ENCODE results near the gene HIVEP3.

Gene HIVEP3

DNA sequence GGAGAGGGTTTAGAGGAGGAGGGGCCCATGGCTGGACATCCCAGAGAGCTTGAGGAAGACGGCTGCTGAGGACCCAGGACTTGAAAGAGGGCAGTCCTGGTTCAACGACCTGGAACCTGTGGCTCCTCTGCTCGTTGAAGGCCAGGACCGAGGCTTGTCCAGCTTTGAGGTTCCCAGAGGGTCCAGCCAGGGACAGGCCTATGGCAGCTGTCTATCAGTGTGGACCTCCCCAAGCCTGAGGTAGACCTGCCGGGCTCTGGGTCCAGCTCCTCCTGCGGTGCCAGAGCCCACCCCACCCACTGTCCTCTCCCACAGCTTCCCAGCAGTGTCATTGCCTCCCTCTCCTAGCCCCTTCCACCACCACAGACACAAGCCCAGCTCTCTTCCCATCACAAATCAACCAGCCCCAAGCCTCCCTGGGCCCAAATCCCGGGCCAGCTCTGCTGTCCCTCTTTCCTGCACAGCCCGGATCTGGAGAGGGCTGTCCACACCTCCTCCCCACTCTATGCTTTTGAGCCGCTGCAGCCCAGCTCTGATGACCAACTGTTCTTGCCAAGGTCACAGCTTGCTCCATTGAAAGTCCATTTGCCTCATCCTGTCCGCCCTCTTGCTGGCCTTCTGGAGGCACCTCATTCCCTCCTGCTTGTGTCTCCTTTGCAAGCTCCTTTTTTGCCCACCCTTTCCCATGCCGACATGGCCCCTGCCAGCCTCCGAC is 385.5 kb downstream of the HIVEP3 start:
- no peak for DNase-seq (ENCODE audit: low spot score)

DNA sequence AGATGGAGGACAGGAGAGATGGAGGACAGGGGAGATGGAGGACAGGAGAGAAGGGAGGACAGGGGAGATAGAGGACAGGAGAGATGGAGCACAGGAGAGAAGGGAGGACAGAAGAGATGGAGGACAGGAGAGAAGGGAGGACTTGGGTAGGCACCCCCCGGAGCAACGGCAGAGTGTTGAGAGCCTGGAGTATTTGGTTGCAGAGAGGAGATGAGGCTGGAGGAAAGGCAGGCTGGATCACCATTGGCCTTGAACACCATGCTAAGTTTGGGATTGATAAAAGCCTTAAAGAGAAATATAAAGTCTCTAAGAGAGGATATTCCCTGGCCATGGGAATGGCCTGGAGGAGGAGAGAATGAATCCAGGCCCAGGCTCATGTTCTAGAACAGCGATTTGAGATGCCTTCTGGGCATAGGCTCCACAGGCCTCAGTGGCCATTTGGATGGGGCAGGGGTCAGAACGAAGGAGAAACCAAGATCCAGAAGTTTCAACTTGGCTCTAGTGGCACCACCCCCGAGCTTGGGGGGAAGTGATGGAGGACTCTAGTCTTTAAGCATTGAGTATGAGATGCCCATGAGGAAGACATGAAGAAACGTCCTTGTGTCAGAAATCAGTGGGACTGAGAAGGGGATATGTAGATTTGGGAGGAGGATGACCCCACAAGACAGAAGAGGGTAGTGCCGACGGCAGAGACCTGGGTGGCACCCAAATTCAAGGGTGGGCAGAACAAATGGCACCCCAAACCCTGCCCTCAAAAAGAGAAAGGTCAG is 386.3 kb downstream of the HIVEP3 start:
- no peak for DNase-seq (ENCODE audit: low spot score)

DNA sequence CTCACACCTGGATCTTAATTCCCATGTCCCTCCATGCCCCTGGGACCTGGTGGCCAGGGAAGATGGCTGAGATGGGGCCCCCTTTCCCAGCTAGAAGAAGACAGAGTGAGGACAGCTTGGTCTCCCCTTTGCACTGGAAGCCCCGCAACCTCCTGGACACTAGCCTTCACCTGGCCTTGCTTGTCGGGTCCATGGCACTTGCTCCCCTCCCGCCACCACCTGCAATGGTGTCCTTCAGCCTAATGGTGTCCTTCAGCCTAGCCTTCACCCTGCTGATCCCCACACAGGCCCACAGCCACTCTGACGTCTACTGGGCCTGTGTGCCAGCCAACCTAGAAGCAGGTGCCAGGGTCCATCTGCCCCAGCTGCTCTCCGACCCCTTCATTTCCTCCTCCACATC is 388.3 kb downstream of the HIVEP3 start:
- DNase-seq (ENCODE audit: low spot score) = no peak

DNA sequence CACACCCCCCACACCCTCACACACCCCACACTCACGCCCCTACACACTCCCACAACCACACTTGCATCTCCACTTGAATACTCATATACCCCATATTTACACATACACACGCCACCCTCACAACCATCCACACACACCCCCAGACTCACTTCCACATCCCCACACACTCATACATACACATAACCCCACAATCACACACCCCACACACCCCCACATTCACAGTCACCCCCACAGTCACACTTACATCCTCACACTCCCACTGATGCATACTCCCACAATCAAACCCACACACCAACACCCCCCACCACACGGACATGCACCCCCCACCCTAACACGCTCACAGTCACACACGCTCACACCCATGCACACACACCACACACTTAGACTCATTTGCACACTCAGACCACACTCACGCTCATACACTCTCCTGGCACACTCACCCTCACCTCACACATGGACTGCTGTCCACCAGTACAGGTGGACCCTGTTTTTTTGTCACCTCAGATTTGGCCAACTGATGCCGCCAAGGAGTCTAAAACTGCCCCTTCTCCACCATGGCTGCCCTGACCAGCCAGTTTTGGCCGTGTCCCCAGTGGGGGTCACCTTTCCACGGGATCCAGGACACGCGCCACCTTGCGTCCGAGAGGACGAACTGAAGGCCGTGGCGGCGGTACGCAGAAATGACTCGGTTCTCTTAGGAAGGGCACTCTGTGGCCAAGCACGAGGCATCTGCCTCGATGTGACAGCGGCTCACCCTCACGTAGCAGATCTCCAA is 388.9 kb downstream of the HIVEP3 start:
- no peak for DNase-seq (ENCODE audit: low spot score)

DNA sequence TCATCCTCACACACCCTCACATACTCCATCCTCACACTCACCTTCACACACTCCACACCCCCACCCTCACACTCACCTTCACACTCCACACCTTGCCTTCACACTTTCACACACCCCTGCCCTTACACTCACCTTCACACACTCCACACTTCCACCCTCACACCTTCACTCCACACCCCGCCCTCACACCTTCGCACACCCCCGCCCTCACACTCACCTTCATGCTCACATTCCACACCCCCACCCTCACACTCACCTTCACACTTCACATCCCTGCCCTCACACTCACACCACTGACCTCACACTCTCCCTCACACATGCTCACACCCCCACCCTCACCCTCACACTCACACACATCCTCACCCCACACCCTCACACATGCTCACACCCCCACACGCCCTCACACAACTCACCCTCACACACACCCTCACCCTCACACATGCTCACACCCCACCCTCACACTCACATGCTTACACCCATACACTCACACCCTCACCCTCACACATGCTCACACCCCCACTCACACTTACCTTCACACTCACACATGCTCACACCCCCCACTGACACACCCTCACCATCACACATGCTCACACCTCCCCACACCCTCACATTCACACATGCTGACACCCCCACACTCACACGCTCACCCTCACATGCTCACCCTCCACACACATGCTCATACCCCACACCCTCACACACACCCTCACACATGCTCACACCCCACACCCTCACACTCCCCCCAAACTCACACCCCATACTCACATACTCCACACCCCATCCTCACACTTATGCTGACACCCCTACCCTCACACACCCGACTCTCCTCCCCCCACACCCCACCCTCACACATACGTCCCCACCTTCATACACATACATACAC is 389.8 kb downstream of the HIVEP3 start:
- no peak for DNase-seq (ENCODE audit: low spot score)

DNA sequence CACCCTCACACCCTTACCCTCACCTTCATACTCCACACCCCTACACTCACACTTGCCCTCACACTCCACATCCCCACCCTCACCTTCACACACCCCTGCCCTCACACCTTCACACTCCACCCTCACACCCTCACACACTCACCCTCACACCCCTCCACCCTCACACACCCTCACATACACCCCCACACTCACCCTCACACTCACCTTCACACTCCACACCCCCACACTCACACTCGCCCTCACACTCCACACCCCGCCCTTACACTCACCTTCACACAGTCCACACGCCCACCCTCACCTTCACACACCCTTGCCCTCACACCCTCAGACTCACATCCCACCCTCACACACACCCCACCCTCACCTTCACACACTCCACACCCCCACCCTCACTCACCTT is 390.6 kb downstream of the HIVEP3 start:
- DNase-seq (ENCODE audit: low spot score) = no peak

DNA sequence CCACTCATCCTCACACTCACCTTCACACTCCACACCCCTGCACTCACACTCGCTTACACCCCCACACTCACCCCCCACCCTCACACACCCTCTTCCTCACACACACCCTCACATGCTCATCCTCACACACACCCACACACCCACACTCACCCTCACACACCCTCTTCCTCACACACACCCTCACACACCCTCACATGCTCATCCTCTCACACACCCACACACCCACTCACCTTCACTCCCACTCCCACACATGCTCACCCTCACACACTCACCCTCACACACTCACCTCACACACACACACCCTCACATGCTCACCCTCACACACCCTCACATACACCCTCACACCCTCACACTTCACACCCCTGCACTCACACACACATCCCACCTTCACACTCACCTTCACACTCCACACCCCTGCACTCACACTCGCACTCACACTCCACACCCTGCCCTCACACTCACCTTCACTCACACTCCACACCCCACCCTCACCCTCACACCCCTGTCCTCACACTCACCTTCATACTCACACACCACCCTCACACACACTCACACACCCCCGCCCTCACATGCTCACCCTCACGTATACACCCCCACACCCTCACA is 391.7 kb downstream of the HIVEP3 start:
- DNase-seq (ENCODE audit: low spot score) = no peak

DNA sequence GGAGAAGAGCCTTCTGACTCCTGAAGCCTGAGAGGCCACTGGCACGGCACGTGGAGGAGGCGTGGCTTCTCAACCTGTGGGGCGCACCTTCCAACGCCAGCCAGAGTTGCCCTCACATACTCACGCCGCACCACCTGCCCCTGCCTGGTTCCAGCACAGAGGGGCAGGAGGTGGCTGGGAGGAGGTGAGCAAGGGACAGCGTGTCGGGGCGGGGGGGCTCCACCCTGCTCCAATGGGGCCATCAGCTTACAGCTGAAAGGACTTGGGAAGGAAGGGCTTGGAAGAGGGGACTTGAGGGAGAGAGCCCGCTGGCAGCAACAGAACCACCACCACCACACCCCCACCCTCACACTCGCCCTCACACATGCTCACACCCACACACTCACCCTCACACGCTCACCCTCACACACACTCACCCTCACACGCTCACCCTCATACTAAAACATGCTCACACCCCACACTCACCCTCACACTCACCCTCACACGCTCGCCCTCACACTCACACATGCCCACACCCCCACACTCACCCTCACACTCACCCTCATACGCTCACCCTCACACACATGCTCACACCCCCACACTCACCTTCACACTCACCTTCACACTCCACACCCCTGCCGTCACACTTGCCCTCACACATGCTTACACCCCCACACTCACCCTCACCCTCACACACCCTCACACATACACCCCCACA is 392.7 kb downstream of the HIVEP3 start:
- no peak for DNase-seq (ENCODE audit: low spot score)

DNA sequence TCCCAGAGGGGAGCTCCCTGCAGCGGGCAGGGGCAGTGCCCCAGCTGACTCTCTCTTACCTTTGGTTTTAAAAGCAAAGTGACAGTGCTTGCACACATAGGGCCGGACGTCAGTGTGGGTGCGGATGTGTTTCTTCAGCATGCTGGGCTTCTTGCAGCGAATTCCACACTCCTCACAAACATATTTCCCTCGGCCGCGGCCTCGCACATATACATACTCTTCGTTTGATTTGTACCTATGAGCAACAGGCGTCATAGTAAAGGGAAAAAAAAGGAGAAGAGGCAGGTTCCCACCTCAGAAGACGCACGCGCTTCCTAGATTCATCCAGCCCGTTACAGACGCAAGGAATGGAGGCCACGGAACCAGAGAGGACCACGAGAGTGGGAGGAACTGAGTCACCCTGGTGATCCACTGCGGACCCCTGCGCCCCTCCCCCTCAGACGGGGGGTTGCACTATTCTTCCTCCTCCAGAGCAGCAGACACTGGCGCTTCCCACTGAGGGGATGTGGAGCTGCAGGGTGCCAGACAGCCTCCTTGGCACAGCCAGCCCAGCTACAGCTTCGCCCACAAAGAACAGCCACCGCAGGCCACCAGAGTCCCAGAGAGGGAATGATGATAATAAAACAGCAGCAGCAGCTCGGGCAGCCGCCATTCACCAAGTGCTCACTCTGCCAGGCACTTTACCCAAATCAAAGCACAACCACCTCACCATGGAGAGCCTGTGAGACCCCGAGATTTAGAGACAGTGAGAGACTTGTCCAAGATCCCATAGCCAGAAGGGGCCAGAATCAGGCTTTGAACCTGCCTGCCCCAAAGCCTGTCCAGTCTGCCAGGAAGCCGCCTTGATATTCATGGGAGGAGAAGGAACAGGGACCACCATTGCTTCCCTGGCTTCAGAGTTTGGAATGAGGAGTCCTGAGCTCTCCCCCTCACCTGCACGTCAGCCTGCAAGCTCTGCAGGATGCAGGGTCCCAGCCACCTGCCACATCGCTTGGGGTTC is 393.7 kb downstream of the HIVEP3 start:
- DNase-seq (ENCODE audit: low spot score) = no peak

DNA sequence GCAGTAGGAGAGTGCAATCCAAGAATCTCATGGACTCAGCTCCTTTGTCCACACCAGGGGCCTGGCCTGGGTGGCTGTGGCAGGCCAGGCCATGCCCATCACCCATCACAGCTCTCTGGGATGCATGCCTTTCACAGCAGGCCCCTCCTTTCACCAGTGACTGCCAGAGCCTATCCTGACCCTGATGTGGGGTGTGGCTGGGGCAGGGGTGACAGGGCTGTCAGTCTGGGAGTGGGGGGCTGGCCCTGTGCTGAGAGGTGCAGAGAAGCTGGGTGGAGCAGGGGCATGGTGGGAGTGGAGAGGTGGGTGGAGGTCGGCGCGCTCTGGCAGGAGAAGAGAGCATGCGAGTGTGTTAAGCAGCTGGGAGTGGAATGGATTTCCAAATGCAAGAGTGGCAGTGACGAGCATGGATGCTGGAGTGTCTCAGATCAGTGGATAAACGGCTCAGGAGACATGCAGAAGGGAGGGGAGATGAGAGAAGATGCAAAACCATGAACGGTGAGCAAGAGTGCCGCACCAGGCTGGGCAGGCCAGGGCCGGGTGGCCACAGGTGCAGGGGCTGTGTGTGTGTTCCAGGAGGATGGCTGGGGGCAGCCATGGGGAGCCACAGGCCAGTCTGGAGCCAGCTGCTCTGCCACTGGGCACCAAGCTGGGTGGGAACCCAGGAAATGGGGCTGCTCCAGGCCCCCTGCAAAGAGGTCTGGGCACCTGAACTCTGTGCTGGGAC is 394.6 kb downstream of the HIVEP3 start:
- no peak for DNase-seq (ENCODE audit: low spot score)

DNA sequence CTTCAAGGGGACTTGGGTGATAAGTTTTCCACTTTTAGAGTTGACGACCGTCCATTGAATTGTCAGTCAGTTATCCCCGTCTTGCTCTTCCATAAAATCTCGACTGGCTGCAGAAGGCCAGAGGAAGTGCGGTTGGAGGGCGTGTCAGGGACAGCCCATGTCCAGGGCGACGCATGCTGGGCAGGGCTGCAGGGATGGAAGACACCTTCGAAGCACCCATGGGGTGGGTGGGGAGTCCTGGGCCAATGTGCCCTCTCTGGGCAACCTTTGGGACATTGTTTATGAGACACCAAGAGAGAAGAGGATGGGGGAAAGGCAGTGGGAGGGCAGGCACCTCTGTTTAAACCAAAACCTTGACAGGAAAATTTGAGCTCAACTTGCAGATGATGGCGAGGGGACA is 395.7 kb downstream of the HIVEP3 start:
- DNase-seq (ENCODE audit: low spot score) = no peak

DNA sequence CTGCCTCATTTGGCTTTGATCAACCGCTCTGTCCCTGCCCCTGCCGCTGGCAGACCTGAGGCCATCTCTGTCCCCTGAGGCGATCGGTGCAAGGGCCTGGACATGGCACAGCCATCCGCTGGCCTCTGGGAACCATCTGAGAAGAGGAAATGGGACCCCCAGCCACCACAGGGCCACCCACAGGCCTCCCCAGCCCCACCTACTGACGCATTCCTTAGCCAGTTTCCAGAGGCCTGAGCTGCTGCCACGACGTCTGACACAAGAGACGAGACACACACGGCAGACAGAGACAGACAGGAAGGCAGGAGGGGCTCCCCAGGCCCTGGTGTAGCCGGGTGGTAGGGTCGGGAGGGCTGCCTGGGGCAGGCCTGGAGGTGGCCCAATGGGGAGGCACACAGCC is 397.0 kb downstream of the HIVEP3 start:
- peak; percentile 64 for DNase-seq (ENCODE audit: low spot score)

DNA sequence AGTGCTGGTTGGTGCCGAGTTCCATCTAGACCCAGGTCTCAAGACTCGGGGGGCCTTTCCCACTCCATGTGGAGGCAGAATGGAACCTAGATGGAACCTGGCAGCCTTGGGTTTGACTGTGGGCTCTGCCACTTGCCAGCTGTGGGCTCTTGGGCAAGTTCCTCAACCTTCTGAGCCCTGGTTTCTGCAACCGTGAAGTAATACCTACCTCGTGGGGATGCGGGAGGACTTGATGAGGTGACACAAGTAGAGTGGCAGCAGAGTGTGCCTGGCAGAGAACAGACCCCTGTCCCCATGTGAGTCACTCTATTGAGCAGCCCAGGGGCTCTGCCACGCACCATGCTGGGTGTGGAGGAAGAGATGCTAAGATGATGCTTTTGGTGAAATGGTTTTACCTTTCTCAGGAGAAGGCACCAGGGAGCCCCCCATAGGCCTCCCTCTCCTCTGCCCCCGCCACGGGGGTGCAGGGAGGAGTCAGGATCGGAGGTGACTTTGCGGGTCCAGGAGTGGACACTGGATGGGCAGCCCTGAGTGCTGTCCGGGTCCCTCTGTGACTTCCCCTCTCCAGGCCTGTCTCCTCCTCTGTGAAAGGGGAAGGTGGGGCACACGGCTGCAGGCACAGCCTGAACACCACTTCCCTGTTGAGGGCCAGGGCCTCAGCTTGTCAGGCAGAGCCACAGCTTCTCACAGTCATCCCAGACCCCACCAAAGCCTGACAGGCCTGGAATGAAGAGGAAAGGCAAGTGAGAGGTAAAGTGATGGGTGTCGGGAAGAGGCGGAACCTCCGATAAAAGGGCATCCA is 397.6 kb downstream of the HIVEP3 start:
- no peak for DNase-seq (ENCODE audit: low spot score)

DNA sequence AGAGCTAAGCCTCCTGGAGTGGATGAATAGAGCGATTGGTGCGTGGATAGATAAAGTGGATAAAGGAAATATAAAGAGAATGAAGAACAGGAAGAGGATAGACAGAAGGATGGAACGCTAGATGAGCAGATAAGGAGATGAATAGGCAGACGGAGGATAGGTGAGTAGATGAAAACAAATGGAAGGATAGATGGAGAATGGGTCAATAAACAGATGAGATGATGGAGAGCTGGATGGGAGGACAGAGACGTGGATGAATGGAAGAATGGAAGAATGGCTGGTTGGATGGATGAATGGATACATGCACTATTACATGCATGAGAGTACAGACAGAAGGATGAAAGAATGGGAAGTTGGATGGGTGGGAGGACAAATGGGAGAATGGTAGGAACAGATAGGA is 399.1 kb downstream of the HIVEP3 start:
- DNase-seq (ENCODE audit: low spot score) = no peak

DNA sequence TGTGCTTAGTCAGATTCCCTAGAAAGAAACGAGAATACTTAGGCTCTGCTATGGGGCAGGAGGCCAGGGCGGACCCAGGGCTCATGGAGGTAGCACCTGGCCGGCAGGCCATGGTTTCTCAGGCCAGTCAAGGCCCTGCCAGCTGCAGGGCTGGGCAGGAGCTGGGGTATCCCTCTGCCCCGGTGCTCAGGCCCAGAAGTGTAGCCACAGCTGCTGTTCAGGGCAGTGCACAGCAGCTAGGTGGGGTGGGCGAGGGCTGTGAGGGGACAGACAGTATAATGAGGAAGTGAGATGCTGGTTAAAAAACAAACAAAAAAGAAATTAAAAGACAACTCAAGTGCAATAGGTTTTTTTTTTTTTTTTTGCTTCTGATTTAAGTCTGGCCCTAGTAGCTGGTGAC is 400.3 kb downstream of the HIVEP3 start:
- DNase-seq (ENCODE audit: low spot score) = no peak

DNA sequence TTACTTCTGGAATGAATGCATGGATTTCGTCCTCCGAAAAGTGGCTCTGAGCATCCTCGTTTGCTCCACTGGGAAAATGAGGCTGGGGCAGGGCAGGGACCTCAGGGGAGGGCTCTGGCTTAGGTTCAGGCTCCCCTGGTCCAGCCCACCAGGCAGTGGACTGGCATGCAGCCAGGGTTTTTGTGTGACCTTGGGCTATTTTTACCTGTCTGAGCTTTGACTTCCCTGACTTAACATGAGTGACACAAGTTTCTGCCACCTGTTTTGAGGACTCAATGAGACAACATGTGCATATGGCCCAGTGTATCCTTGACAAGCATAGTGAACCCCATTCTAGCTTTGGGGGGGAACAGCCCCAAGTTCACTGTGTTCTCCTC is 401.7 kb downstream of the HIVEP3 start:
- no peak for DNase-seq (ENCODE audit: low spot score)

DNA sequence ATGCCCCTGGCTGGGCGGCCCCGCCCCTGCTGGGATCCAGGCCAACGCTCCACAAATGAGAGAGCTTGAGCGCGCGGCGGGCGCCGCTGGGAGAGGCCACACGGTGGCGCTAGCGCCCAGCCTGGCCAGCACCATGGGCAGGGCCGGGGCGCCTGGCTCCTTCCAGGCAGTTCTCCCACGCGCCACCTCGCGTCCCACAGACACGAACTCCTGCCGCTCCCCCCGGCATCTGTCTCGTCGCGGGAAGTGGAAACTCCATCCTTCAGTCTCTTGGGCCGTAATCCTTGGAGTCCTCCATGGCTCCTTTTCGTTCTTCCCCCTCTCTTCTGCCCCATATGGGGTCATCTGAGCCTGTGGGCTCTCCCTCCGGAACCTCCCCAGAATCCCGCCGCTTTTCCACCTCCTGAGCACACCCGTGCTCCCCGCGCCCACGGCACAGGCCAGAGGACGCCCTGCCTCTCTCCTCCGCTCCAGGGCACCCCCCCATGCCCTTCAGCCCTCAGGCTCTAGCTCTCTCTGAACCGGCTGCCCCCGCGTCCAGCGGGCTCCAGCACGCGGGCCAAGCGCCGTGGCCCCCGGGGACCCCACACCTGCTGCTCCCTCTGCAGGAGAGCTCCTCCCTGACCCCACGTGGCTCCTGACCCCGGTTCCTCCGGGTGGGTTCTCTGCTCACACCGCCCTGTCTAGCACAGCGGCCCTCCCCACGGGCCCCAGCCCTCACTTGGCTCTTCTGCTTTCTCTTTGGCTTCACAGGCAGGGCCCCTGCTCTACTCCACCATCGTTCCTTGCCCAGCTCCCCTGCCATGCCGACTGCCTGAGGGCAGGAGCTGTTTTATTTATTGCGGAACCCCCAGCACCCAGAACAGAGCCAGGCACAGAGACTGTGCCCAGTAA is 402.3 kb downstream of the HIVEP3 start:
- peak; percentile 94 for DNase-seq (ENCODE audit: low spot score)
